GOT3 (cell line): ENCODE data around the gene DEFB108B.
A peak's percentile ranks its signal among the peaks of the same experiment; 100 is the strongest.
"Not testable (repeated sequence)": the region's sequence is repeated elsewhere in the genome, so short reads cannot be mapped to it uniquely, and the experiment has no call there.

Experiments
- DNase-seq: peaks from one replicate; lab custom pipeline; 2025; ENCODE audit warnings: mixed read lengths; lab: John Stamatoyannopoulos, UW

Gene DEFB108B

DNA sequence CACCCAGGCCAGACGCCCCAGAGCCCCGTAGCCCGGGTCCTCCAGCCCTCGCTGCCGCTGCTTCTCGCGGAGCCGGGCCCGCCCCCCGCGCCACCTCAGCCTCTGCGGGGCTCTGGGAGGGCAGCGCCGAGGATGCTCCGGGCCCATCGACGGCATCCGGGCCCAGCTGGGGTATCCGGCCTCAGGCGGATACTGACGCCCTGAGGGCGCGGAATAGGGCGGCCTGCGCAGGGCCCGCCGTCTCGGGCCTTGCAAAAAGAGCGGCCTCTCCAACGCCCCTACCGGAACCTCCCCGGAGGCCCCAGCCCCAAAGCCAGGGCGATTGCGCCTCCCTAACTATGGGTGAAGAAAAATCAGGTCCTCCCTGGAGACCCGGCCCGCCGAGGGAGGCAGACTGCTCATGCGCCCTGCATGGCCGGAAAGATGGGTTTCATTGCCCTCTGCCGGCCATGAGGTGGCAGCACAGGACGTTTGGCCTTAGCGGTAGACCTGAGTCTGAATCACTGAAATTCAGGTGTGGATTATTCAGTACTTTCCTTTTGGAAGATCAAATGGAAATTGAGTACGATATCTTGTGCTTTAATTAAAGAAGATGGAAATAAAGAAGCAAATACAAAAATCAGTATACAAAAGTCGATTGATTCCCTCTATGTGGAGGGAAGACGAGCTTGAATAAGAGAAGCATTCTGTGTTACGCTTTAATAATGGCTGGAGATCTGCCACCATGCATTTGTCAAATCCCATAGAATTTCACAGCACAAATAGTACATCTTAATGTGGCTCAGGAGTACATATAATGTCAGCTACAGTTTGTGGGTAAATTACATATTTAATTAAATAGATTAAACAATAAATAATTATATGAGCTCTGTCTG is 19.3 kb upstream of the DEFB108B start:
- DNase-seq: peak; percentile 54

GRCh38 chr11:71821539-71821938 is 11.5 kb upstream of the DEFB108B start:
- not testable (repeated sequence) for DNase-seq

DNA sequence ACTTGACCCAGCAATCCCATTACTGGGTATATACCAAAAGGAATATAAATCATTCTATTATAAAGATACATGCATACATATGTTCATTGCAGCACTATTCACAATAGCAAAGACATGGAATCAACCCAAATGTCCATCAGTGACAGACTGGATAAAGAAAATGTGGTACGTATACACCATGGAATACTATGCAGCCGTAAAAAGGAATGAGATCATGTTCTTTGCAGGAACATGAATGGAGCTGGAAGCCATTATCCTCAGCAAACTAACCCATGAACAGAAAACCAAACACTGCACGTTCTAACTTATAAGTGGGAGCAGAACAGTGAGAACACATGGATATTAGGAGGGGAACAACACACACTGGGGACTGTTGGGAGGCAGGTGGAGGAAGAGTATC is 3.8 kb upstream of the DEFB108B start:
- not testable (repeated sequence) for DNase-seq

- not testable (repeated sequence) for DNase-seq
Measured at GRCh38 chr11:71829686-71830085, 3.3 kb upstream of the DEFB108B start.

DNA sequence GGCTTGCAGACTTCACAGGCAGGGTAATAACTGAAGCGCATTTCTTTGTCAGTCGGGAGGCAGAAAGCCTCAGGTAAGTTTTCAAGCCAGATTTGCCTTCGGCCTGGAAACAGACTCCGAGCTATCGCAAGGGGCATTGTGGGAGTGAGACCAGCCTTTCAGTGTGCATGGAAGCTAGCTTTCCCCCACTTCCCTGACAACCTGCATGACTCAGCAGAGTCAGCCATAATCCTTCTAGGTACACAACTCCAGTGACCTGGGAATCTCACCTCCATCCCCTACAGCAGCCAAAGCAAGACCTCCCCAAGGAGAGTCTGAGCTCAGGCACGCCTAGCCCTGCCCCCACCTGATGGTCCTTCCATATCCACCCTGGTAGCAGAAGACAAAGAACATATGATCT is 9.7 kb downstream of the DEFB108B start:
- not testable (repeated sequence) for DNase-seq

GRCh38 chr11:71843355-71843754 is 10.4 kb downstream of the DEFB108B start:
- not testable (repeated sequence) for DNase-seq

DNA sequence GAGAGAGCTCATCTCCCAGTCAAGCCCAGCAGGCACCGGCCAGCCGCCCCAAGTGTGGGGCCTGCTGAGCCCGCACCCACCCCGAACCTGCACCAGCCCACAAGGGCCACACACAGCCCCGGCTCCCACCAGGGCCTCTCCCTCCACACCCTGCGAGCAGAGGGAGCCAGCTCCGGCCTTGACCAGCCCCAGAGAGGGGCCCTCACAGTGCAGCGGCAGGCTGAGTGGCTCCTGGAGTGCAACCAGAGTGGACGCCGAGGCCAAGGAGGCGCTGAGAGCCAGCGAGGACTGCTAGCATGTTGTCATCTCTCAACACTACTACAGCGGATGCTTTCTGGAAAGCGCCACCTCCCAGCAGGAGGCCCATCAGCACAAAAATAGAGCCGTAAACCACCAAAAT is 10.9 kb downstream of the DEFB108B start:
- DNase-seq: no peak

DNA sequence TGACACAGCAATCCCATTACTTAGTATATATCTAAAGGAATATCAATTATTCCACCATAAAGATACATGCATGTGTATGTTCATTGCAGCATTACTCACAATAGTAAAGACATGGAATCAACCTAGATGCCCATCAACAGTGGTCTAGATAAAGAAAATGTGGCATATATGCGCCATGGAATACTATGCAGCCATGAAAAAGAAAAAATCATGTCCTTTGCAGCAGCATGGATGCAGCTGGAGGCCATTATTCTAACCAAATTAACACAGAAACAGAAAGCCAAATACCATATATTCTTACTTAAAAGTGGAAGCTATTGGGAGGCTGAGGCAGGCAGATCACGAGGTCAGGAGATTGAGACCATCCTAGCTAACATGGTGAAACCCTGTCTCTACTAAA is 20.9 kb downstream of the DEFB108B start:
- not testable (repeated sequence) for DNase-seq

DNA sequence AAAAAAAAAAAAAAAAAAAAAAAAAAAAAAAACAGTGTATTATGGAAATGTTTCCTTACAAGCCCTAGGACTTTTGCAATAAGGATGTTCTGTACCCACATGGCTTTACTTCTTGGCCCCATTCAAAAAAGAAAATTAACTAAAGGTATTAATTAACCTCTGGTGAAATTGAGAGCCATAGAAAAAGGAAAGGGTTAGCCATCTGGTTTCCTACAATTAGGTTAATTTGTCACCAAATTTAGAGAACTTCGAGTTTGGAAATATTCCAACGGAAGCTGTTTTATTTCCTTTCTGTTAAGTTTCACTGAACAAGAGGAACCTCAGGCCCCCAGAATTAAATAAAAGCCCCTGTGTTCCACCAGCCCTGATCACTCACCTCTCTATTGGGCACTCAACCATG is 22.9 kb downstream of the DEFB108B start:
- DNase-seq: not testable (repeated sequence)

DNA sequence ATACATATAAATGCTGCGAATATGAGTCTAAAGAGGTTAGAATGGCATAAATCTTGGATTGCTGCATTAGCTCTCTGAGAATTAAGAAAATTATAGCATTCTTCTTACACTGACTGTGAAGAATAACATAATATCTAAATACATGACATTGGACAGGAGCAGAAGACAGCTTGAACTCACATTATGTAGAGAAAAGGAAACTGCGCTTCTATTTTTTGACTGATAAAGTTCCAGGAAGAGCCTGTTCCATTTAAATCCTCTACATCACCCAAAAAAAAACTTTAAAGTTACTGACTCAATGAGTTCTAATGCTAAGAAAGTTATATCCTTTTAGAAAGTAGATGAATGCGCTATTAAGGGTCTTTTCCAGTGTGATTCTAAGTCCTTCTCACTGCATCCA is 27.8 kb downstream of the DEFB108B start:
- DNase-seq: not testable (repeated sequence)

DNA sequence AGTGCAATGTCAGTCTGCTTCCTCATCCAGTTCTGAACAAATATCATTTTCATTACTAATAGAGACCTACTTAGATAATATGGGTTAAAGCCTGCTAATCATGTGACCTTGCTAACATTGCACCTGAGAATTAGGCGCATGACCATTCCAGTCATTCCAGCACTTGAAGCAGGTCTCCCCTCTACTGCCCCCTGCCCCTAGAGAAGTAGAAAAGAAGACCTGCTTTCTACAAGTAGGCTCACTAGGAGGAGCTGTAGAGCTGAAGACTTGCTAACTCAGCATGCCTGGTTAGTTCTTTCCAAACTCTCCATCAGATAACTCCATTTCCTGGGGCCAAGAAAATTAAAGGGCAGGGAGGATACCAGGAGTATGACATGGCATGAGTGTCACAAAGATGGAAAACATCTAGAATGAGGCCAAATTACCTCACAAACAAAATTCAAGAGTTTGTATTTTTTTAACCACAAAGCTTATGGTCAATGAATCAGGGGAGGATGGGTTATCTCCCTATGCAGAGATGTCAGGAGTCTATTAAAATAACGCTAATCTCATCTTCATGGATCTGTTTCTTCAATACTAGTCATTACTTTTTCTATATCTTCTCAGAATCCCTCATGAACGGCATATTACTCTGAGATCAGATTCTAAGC is 31.1 kb downstream of the DEFB108B start:
- DNase-seq: not testable (repeated sequence)

GRCh38 chr11:71867209-71867608 is 34.2 kb downstream of the DEFB108B start:
- DNase-seq: not testable (repeated sequence)

GRCh38 chr11:71869931-71870330 is 36.9 kb downstream of the DEFB108B start:
- not testable (repeated sequence) for DNase-seq

DNA sequence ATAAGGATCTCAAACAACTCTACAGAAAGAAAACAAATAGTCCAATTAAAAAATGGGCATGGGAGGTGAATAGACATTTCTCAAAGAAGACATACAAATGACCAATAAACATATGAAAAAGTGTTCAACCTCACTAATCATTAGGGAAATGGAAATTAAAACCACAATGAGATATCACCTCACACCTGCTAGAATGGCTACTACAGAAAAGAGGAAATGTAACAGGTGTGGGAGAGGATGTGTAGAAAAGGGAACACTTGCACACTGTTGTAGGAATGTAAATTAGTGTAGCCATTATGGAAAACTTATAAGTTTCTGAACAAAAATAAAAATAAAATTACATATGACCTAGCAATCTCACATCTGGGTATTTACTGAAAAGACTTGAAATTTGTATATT is 37.7 kb downstream of the DEFB108B start:
- DNase-seq: not testable (repeated sequence)

DNA sequence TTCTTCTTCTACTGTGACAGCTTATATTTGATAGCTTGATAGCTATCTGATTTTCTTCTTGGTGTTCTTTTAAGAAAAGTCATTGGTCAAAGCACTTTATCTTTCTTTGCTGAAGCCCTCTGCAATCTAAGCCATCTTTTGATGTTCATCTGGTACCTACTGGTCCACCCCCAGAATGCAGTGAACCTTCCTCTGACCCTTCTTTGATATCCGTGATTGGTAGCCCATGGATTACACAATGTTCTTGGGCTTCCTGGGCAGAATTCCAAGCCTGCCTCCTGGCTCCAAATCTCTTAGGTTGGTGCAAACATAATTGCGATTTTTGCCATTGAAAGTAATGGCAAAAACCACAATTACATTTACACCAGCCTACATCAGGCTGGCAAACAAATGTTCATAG is 43.3 kb downstream of the DEFB108B start:
- DNase-seq: not testable (repeated sequence)

DNA sequence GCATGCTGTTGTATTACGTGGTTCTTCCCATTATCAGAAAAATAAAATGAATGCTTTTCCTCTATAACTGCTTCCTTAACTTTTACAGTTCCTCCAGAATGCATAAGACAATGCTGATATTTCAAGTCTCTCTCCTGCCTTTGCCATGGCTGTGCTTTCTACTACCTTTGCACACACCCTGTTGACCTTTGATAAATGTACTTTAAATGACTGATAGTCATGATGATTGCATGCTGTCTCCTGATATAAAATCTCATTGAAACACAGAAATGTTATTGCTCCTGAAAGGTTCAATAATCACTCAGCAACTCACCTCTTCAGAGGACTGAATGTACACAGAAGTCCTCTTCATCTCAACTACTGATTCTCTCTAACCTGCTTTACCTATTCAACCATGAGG is 45.1 kb downstream of the DEFB108B start, which contains the start of gene DEFB131B:
Gene DEFB131B (plus strand): TSS at position 395 of the 400 bp plus-strand sequence. CDS start 0 bp downstream, at position 395.
- not testable (repeated sequence) for DNase-seq

DNA sequence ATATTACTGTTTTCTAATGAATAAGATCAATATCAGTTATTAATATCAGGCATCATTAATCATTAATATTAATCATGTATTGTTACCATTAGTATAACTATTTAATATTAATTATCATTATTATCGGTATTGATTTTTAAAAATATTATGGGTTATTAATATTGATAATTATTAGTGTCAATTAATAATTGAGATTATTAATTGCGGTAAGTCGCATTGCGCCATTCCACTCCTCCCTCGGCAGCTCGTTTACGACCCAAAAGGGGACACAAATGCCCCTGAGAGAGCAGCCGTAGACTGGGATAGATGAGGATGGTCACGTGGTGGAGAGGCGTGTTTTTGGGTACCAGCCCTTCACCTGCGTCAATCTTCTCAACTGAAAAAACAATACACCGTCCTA is 52.8 kb downstream of the DEFB108B start:
- DNase-seq: not testable (repeated sequence)
